GM13977 (cell line): ENCODE measurements around the gene SP3.

Experiments used
- DNase-seq: peaks from one replicate; pipeline ENCODE4 v3.0.0; 2012; ENCODE audit warnings: low spot score
- CTCF ChIP-seq: IDR thresholded peaks from 2 replicates; pipeline ENCODE4 v1.5.1; 2012; ENCODE audit warnings: mild to moderate bottlenecking, control low read depth; ENCODE audit not compliant: insufficient read depth; ENCODE audit errors: extremely low read depth, missing control alignments
- in situ Hi-C: fragments of 300-500 bp; cut with MboI; formaldehyde crosslinking; loops from one replicate; pipeline ENCODE4 v1.12.0; 2022; ENCODE audit warnings: low sequenced_read_pairs, low pct_unique_long_range_greater_than_20kb, mixed read lengths, inconsistent platforms; ENCODE audit not compliant: unreplicated experiment

Gene SP3

GRCh38 chr2:173965372-173966025 lies at the start of gene SP3:
Gene SP3, minus strand, starts transcription at chr2:173965373. Its CDS starts 202 bp downstream, at chr2:173965171.
- peak; percentile 99 for DNase-seq
- in situ Hi-C loops: no loop called here
- no peak for TF ChIP-seq CTCF

GRCh38 chr2:174014699-174015070 lies 49.5 kb upstream of the SP3 start:
- in situ Hi-C loops: no loop called here
- DNase-seq: no peak
- TF ChIP-seq CTCF: no peak

- DNase-seq: no peak
- in situ Hi-C loops: no loop called here
- TF ChIP-seq CTCF: no peak
Observed at GRCh38 chr2:174014011-174014698, 49.0 kb upstream of the SP3 start.

GRCh38 chr2:174013315-174013751 lies 48.2 kb upstream of the SP3 start:
- in situ Hi-C loops: no loop called here
- TF ChIP-seq CTCF: no peak
- no peak for DNase-seq

GRCh38 chr2:174012347-174013314 lies 47.5 kb upstream of the SP3 start:
- DNase-seq: no peak
- TF ChIP-seq CTCF: no peak
- in situ Hi-C loops: no loop called here

GRCh38 chr2:174011796-174012195 lies 46.6 kb upstream of the SP3 start:
- DNase-seq: no peak
- in situ Hi-C loops: no loop called here
- TF ChIP-seq CTCF: no peak
